K562 (cell line): ENCODE measurements around the gene SLC38A10. TPM values are rescaled to one million over a fixed set of nuclear protein-coding genes. Genes with fewer than 3 reads are reported as not detected.

Experiments used
- ATF6 ChIP-seq: sonication (generic); formaldehyde crosslinking; IDR thresholded peaks from 2 replicates; pipeline ENCODE4 v1.4.0; 2020; ENCODE audit warnings: mild to moderate bottlenecking, missing genetic modification reagents
- CAMTA2 ChIP-seq: fragments of 250-450 bp; sonication (Bioruptor Pico); conservative IDR thresholded peaks from 2 replicates; pipeline ENCODE4 v1.5.1; 2022
- CEBPB ChIP-seq: fragments of 450-650 bp; IDR thresholded peaks from 2 replicates; pipeline ENCODE4 v1.6.1; 2016; ENCODE audit warnings: missing genetic modification characterization, missing compliant biosample characterization
- HLTF ChIP-seq: fragments of 450-650 bp; IDR thresholded peaks from 2 replicates; pipeline ENCODE4 v1.6.1; 2016
- MGA ChIP-seq: fragments of 450-650 bp; IDR thresholded peaks from 2 replicates; pipeline ENCODE4 v1.6.1; 2016; ENCODE audit warnings: mild to moderate bottlenecking, moderate library complexity
- PTBP1 ChIP-seq: fragments of 200-400 bp; formaldehyde crosslinking; IDR thresholded peaks from 2 replicates; pipeline ENCODE4 v1.6.1; 2017; ENCODE audit warnings: low read depth, low read length
- SP1 ChIP-seq: sonication (generic); formaldehyde crosslinking; IDR thresholded peaks from 2 replicates; pipeline ENCODE4 v1.8.1; 2022; ENCODE audit warnings: mild to moderate bottlenecking, missing genetic modification reagents
- SP2 ChIP-seq: IDR thresholded peaks from 2 replicates; pipeline ENCODE4 v1.6.1; 2011; ENCODE audit warnings: mild to moderate bottlenecking, low read depth, low read length, moderate library complexity; ENCODE audit not compliant: poor library complexity, severe bottlenecking; ENCODE audit errors: extremely low read depth
- TAF7 ChIP-seq: fragments of 450-650 bp; IDR thresholded peaks from 2 replicates; pipeline ENCODE4 v1.6.1; 2016; ENCODE audit warnings: missing genetic modification characterization, missing compliant biosample characterization
- ZC3H11A ChIP-seq: IDR thresholded peaks from 2 replicates; pipeline ENCODE4 v1.6.1; 2012; ENCODE audit warnings: low read depth, low read length, improper control_type of control experiment
- ZNF586 ChIP-seq: fragments of 450-650 bp; formaldehyde crosslinking; conservative IDR thresholded peaks from 2 replicates; pipeline ENCODE4 v1.4.0; 2020; ENCODE audit warnings: mild to moderate bottlenecking, moderate library complexity
- ZNF764 ChIP-seq: fragments of 250-450 bp; sonication (Bioruptor Pico); IDR thresholded peaks from 2 replicates; pipeline ENCODE4 v1.4.0; 2020; ENCODE audit warnings: low read depth, mild to moderate bottlenecking, moderate library complexity
- polyA plus RNA-seq, 8 experiments: library from polyadenylated mRNA; depleted of rRNA in 4 of 8; stranded (reverse) in 5 of 8; unstranded in 3 of 8; fragments of >200 nt; fragmentation: Nextera tagmentation in 2 of 8; fragmentation: Illumina TruSeq in 1 of 8; extraction: Ambion mirVana in 2 of 8; extraction: Trizol in 1 of 8; gene quantifications; 2 replicates each; pipeline versions ENCODE4 v1.2.1 to v1.2.3, GENCODE V29; 2011 to 2014; ENCODE audit warnings: inconsistent platforms in 1 of 8, missing spikeins in 1 of 8
- total RNA-seq, 7 experiments: library from RNA; depleted of rRNA in 6 of 7; stranded (reverse); fragments of >200 nt in 6 of 7; fragmentation: Illumina TruSeq in 2 of 7; extraction: Trizol in 2 of 7; gene quantifications; 2 replicates each; pipeline versions ENCODE4 v1.2.1 to v1.2.3, GENCODE V29; 2011 to 2021; ENCODE audit warnings: low replicate concordance in 1 of 7
- TF ChIP-seq, protein P1 (sequence below): fragments of 450-650 bp; formaldehyde crosslinking; conservative IDR thresholded peaks from 2 replicates; pipeline ENCODE4 v1.4.0; 2022; ENCODE audit warnings: mild to moderate bottlenecking, missing genetic modification characterization

The SLC38A10 gene
- total and polyA plus RNA-seq, 9 of the 15 experiments (the other 6 are each of a cell fraction or from before 2014, with no cell fraction given), result 0.45 to 54.2 (median 13.8) TPM

GRCh38 chr17:81307636-81308560 lies 12.8 kb upstream of the SLC38A10 start (continued):
- TF ChIP-seq CEBPB (no peak), CAMTA2 (CRISPR knock-in tag) (no peak), ATF6 (no peak), HLTF (peak; percentile 68), TAF7 (tag) (no peak), ZNF586 (CRISPR knock-in tag) (no peak), PTBP1 (no peak), MGA (no peak), SP2 (no peak), ZNF764 (CRISPR knock-in tag) (no peak), SP1 (CRISPR knock-in tag) (no peak), ZC3H11A (no peak)
- TF ChIP-seq, protein P1, sequence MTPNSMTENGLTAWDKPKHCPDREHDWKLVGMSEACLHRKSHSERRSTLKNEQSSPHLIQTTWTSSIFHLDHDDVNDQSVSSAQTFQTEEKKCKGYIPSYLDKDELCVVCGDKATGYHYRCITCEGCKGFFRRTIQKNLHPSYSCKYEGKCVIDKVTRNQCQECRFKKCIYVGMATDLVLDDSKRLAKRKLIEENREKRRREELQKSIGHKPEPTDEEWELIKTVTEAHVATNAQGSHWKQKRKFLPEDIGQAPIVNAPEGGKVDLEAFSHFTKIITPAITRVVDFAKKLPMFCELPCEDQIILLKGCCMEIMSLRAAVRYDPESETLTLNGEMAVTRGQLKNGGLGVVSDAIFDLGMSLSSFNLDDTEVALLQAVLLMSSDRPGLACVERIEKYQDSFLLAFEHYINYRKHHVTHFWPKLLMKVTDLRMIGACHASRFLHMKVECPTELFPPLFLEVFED, result no peak
